SK-N-SH treated with all-trans-retinoic acid at 6 μM for 48 hours (cell line): Measurements from ENCODE around the gene PALMD.

Experiments used
- ARNTL ChIP-seq: fragments of 450-650 bp; formaldehyde crosslinking; IDR thresholded peaks from 2 replicates; pipeline ENCODE4 v1.5.0; 2020; ENCODE audit warnings: low read depth, mild to moderate bottlenecking, moderate library complexity, borderline replicate concordance
- ISL1 ChIP-seq: fragments of 250-450 bp; sonication (Bioruptor Pico); IDR thresholded peaks from 2 replicates; pipeline ENCODE4 v2.1.2; 2022; ENCODE audit warnings: mild to moderate bottlenecking, moderate library complexity
- OSR1 ChIP-seq: fragments of 250-450 bp; sonication (Bioruptor Pico); IDR thresholded peaks from 2 replicates; pipeline ENCODE4 v1.8.0; 2022; ENCODE audit warnings: moderate library complexity, mild to moderate bottlenecking, inconsistent platforms
- PPARA ChIP-seq: fragments of 250-450 bp; sonication (Bioruptor Pico); IDR thresholded peaks from 2 replicates; pipeline ENCODE4 v1.5.0; 2020; ENCODE audit warnings: mild to moderate bottlenecking, borderline replicate concordance
- RARB ChIP-seq: fragments of 250-450 bp; sonication (Bioruptor Pico); IDR thresholded peaks from 2 replicates; pipeline ENCODE4 v1.8.0; 2021; ENCODE audit warnings: mild to moderate bottlenecking, moderate library complexity
- SNAI2 ChIP-seq: fragments of 250-450 bp; sonication (Bioruptor Pico); IDR thresholded peaks from 2 replicates; pipeline ENCODE4 v1.5.0; 2020; ENCODE audit warnings: mild to moderate bottlenecking, moderate library complexity
- TCF4 ChIP-seq: fragments of 250-450 bp; sonication (Bioruptor Pico); IDR thresholded peaks from 2 replicates; pipeline ENCODE4 v1.8.0; 2021; ENCODE audit warnings: mild to moderate bottlenecking, moderate library complexity, borderline replicate concordance
- TOX ChIP-seq: fragments of 250-450 bp; sonication (Bioruptor Pico); IDR thresholded peaks from 2 replicates; pipeline ENCODE4 v1.8.0; 2021; ENCODE audit warnings: mild to moderate bottlenecking, moderate library complexity, borderline replicate concordance
- ZC3H10 ChIP-seq: fragments of 250-450 bp; sonication (Bioruptor Pico); IDR thresholded peaks from 2 replicates; pipeline ENCODE4 v1.5.1; 2021; ENCODE audit warnings: mild to moderate bottlenecking, moderate library complexity
- ZFP3 ChIP-seq: fragments of 250-450 bp; sonication (Bioruptor Pico); IDR thresholded peaks from 2 replicates; pipeline ENCODE4 v1.5.0; 2020; ENCODE audit warnings: mild to moderate bottlenecking, moderate library complexity
- ZFP30 ChIP-seq: fragments of 450-650 bp; formaldehyde crosslinking; IDR thresholded peaks from 2 replicates; pipeline ENCODE4 v1.5.0; 2022; ENCODE audit warnings: mild to moderate bottlenecking, moderate library complexity
- ZNF565 ChIP-seq: fragments of 450-650 bp; formaldehyde crosslinking; conservative IDR thresholded peaks from 2 replicates; pipeline ENCODE4 v1.5.0; 2020; ENCODE audit warnings: low read depth, mild to moderate bottlenecking, moderate library complexity
- ZNF70 ChIP-seq: fragments of 450-650 bp; formaldehyde crosslinking; IDR thresholded peaks from 2 replicates; pipeline ENCODE4 v1.5.0; 2020; ENCODE audit warnings: mild to moderate bottlenecking, moderate library complexity
- TF ChIP-seq, protein P1 (sequence below): fragments of 250-450 bp; sonication (Bioruptor Pico); IDR thresholded peaks from 2 replicates; pipeline ENCODE4 v1.5.1; 2020; ENCODE audit warnings: low read depth, mild to moderate bottlenecking, moderate library complexity

DNA sequence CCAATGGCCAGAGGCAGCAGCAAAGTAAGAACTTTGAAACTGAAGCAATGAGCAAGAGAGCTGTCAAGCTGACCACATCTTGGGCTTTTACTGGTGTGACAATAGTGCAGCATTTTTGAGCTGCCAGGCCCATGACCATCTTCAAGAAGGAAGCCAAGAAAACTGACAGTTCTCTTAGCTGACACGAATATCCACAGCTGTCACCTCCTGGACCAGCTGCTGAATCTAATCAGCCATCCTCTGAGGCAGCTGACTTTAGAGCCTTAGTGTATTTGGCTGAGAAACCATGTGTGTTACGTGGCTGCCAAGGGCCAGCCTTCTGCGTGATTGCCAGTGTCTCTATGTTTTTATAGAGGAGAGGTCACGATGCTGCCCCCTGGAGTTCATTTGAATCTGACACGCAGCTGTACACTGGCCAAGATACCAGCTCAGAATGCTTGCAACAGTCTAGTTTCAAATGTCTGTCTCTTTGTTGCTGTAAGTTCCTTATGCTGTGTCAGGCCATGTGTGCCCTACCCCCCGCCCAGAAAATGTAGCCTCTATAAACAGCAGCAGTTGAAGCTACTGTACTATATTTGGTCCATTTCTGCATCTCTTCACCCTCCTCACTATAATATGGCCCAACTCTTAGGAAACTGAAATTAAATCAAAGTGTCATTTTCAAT lies 39.7 kb downstream of the PALMD start:
- no peak for TF ChIP-seq PPARA
- no peak for TF ChIP-seq ZFP30 (CRISPR knock-in tag)
- TF ChIP-seq ZFP3 (CRISPR knock-in tag): no peak
- TF ChIP-seq ZNF565 (CRISPR knock-in tag): no peak
- no peak for TF ChIP-seq ZNF70
- TF ChIP-seq ISL1: no peak
- TF ChIP-seq, protein P1, sequence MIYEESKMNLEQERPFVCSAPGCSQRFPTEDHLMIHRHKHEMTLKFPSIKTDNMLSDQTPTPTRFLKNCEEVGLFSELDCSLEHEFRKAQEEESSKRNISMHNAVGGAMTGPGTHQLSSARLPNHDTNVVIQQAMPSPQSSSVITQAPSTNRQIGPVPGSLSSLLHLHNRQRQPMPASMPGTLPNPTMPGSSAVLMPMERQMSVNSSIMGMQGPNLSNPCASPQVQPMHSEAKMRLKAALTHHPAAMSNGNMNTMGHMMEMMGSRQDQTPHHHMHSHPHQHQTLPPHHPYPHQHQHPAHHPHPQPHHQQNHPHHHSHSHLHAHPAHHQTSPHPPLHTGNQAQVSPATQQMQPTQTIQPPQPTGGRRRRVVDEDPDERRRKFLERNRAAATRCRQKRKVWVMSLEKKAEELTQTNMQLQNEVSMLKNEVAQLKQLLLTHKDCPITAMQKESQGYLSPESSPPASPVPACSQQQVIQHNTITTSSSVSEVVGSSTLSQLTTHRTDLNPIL (CRISPR knock-in tag): no peak
- no peak for TF ChIP-seq ARNTL (CRISPR knock-in tag)
- no peak for TF ChIP-seq OSR1 (CRISPR knock-in tag)
- TF ChIP-seq TOX (CRISPR knock-in tag): no peak
- no peak for TF ChIP-seq RARB (CRISPR knock-in tag)
- TF ChIP-seq ZC3H10 (CRISPR knock-in tag): no peak
- no peak for TF ChIP-seq SNAI2 (CRISPR knock-in tag)
- TF ChIP-seq TCF4 (CRISPR knock-in tag): no peak
